Stomach (tissue), 4 donors: ENCODE measurements around the gene RASAL3.

Source experiments
- CTCF ChIP-seq, 7 experiments: fragments of 450-650 bp in 4 of 7; fragments of 200-600 bp in 3 of 7; sonication (generic) in 3 of 7; IDR thresholded peaks; one replicate each; pipeline ENCODE4 v1.5.1; 2016 to 2019; ENCODE audit warnings: antibody characterized with exemption in 7 of 7, control low read depth in 2 of 7, mild to moderate bottlenecking in 1 of 7
- EP300 ChIP-seq: sonication (generic); formaldehyde crosslinking; IDR thresholded peaks from one replicate; pipeline ENCODE4 v1.6.1; 2017; ENCODE audit warnings: antibody characterized with exemption
- POLR2A ChIP-seq, 4 donors: fragments of 450-650 bp; IDR thresholded peaks; one replicate each; pipeline ENCODE4 v1.6.1; 2016; ENCODE audit warnings: antibody characterized with exemption in 4 of 4, control low read depth in 2 of 4, mild to moderate bottlenecking in 1 of 4, moderate library complexity in 1 of 4
- POLR2AphosphoS5 ChIP-seq, 3 donors: sonication (generic); formaldehyde crosslinking; IDR thresholded peaks; one replicate each; pipeline ENCODE4 v1.6.1; 2016; ENCODE audit warnings: antibody characterized with exemption in 3 of 3

GRCh38 chr19:15466851-15467733 is 2.7 kb upstream of the RASAL3 start:
- TF ChIP-seq CTCF (IDR thresholded peaks at IDR 0.05) (no peak), POLR2AphosphoS5 (IDR thresholded peaks at IDR 0.05) (no peak), POLR2A (IDR thresholded peaks at IDR 0.05) (no peak), EP300 (no peak)
